BJ (cell line): ENCODE measurements around the gene SMCO2. TPM values are rescaled to one million over a fixed set of nuclear protein-coding genes. Genes with fewer than 3 reads are reported as not detected.

Experiments used
- CTCF ChIA-PET: fragments of 350-600 bp; formaldehyde crosslinking; extraction: SDS; loops from one replicate; lab custom pipeline; 2021; ENCODE audit warnings: antibody characterized with exemption, inconsistent platforms; lab: Yijun Ruan, JAX
- POLR2A ChIA-PET: fragments of 300-600 bp; sonication (Branson Sonifier 250); formaldehyde crosslinking; extraction: SDS; loops from one replicate; lab custom pipeline; 2021; ENCODE audit warnings: antibody characterized with exemption; lab: Charles Lee
- DNase-seq: peaks from one replicate; pipeline ENCODE4 v3.0.0-alpha.2; 2011; ENCODE audit warnings: low read depth
- H3K27me3 ChIP-seq: 2 replicates; pipeline ENCODE4 v1.6.0; 2011; ENCODE audit warnings: low read length; ENCODE audit not compliant: control insufficient read depth, insufficient read depth
- H3K36me3 ChIP-seq: 2 replicates; pipeline ENCODE4 v1.5.1; 2011; ENCODE audit warnings: low read length; ENCODE audit not compliant: control insufficient read depth, insufficient read depth
- H3K4me3 ChIP-seq: 2 replicates; pipeline ENCODE4 v1.5.1; 2011; ENCODE audit warnings: low read depth, mild to moderate bottlenecking, control low read depth, low read length
- polyA plus RNA-seq: library from polyadenylated mRNA; depleted of rRNA; stranded (reverse); fragments of >200 nt; gene quantifications from 2 replicates; pipeline ENCODE4 v1.2.3, GENCODE V29; 2011
- TF ChIP-seq, protein P1 (sequence below): IDR thresholded peaks from 2 replicates; pipeline ENCODE4 v1.5.1; 2011; ENCODE audit warnings: low read depth, mild to moderate bottlenecking, control low read depth, inconsistent platforms, low read length, moderate library complexity; ENCODE audit not compliant: insufficient read depth

SMCO2 gene
- polyA plus RNA-seq, 1 experiment: 0.09 TPM

DNA sequence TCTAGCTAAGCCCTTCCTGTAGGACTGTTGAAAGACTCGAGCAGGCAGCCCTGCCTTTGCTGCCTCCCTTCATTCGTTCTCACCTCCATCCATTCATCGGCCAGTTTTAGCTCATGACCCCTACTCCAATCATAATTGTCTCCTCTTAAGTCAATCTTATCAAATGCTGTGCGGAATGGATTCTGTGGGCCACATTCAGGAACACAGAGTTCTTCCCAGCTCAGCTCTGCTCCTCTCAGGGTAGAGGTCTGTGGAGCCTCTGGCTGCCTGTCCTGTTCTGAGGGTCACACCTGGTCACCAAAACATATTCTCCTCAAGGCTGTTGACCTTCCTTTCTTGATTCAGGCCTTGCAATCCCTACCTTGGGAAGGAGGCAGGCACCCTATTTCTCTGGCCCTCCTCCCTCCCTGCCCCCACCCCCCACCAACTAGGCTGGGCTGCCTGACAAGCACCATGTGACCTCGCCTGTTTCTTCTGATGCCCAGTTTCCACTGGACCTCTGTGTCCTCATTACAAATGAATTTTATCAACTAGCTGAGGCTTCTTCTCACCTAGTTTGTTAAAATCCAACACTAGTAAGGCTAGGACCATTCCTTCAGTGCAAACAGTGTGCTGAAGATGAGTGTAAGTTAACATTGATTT lies 3.5 kb downstream of the SMCO2 start:
- no peak overlapping the region for H3K4me3 ChIP-seq
- POLR2A ChIA-PET: no interaction called here
- DNase-seq: no peak
- TF ChIP-seq, protein P1, sequence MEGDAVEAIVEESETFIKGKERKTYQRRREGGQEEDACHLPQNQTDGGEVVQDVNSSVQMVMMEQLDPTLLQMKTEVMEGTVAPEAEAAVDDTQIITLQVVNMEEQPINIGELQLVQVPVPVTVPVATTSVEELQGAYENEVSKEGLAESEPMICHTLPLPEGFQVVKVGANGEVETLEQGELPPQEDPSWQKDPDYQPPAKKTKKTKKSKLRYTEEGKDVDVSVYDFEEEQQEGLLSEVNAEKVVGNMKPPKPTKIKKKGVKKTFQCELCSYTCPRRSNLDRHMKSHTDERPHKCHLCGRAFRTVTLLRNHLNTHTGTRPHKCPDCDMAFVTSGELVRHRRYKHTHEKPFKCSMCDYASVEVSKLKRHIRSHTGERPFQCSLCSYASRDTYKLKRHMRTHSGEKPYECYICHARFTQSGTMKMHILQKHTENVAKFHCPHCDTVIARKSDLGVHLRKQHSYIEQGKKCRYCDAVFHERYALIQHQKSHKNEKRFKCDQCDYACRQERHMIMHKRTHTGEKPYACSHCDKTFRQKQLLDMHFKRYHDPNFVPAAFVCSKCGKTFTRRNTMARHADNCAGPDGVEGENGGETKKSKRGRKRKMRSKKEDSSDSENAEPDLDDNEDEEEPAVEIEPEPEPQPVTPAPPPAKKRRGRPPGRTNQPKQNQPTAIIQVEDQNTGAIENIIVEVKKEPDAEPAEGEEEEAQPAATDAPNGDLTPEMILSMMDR: no peak
- H3K36me3 ChIP-seq: no peaks in the 10 kb centered on the region
- H3K27me3 ChIP-seq: no peaks in the 10 kb centered on the region
- CTCF ChIA-PET: no interaction called here

DNA sequence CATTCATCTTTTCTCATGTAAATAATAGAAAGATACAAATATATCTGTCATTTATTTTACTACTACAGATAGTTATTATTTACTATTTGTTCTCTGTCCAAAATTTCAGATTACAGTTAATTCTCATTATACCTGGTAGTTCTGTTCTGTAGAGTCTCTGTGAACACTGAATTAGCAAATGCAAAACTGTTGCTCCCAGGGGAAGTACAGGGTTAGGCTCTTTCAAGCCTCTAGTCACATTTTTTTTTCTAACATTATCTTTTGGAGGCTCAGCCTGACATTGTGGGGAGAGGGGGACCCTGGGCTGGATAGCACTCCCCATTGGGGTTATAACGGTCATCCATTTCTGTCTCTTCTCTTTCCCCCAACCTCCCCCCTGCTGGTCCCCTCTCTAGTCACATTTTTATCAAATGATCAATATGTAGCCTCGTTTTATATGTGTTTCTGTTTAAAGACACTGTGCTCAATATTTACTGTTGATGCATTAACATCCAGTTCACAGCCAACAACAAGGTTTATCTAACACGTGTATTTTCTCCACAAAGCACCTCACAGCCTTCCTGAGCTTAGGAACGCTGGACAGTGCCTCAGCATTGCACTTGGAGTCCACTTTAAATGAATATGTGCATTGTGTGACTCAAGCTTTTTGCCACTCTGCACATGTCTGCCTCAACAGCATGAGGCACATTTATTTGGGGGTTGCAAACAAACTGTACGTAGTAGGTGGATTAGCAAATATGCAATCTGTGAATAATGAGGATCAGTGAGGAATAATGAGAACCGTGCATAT lies 4.7 kb downstream of the SMCO2 start:
- ChIA-PET POLR2A (no interaction called here), CTCF (interaction anchor here (1.2 kb wide), 1 partner anchor 12 kb away, joined by 4 read pairs; no protein-coding TSS in a partner anchor)
- no peak for DNase-seq
- Histone ChIP-seq H3K4me3 (no peak overlapping the region), H3K27me3 (no peaks in the 10 kb centered on the region), H3K36me3 (no peaks in the 10 kb centered on the region)
- TF ChIP-seq, protein P1: no peak

DNA sequence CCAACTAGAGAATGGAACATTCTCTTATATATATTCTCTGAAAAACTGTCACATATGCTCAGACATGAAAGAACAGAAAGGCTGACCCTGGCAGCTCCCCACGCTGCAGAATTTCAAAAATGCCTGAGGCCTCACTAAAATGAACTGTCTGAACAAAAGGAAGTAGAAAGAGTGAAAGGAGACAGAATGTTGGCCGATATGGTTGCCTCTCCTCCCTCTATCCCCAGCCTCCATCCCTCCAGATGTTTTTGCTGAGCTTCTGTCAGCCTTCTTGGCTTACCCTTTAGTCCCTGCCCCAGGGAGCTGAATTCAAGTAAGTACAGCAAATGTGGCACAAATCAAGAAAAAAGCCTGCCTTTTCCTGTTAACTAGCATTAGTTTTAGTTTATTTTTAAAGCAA lies 6.9 kb downstream of the SMCO2 start:
- no peaks in the 10 kb centered on the region for H3K27me3 ChIP-seq
- POLR2A ChIA-PET: no interaction called here
- CTCF ChIA-PET: interaction anchor here (1.3 to 1.8 kb wide), 2 partner anchors 8 to 11 kb away, joined by 3 to 4 read pairs; no protein-coding TSS in a partner anchor
- no peak overlapping the region for H3K4me3 ChIP-seq
- TF ChIP-seq, protein P1: no peak
- no peaks in the 10 kb centered on the region for H3K36me3 ChIP-seq
- DNase-seq: no peak

DNA sequence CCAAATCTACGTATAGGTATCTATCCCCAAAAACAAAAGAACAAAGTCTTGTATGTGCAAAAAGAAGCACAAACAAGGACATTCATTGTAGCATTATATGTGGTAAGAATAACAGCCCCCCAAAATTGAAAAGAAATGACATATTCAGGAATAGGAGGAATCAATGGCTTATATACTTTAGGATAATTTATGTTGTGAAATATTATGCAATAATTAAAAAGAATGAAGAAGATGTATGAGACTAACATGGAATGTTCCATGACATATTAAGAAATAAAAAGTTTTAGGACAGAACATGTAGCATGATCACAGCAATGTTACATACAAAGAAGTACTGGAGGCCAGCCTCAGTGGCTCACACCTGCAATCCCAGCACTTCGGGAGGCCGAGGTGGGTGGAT lies 9.1 kb downstream of the SMCO2 start:
- no peak for DNase-seq
- CTCF ChIA-PET: interaction anchor here (0.7 kb wide), 1 partner anchor 21 kb away, joined by 4 read pairs; no protein-coding TSS in a partner anchor
- no peak overlapping the region for H3K4me3 ChIP-seq
- TF ChIP-seq, protein P1: no peak
- no peaks in the 10 kb centered on the region for H3K36me3 ChIP-seq
- POLR2A ChIA-PET: no interaction called here
- H3K27me3 ChIP-seq: no peaks in the 10 kb centered on the region

DNA sequence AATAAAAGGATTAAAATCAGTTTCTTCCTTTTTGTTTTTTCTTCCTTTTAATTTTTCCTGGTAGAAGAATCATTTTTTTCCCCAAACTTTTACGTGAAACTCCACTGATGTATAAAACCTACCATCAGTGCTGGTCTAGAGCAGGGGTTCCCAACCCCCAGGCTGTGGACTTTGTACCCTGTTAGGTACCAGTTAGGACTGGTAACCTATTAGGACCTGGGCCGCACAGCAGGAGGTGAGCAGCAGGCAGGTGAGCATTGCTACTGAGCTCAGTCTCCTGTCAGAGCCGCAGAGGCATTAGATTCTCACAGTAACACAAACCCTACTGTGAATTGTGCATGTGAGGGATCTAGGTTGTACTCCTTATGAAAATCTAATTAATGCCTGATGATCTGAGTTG lies 10.1 kb downstream of the SMCO2 start:
- no peak for DNase-seq
- TF ChIP-seq, protein P1: no peak
- Histone ChIP-seq H3K27me3 (no peaks in the 10 kb centered on the region), H3K36me3 (no peaks in the 10 kb centered on the region), H3K4me3 (no peak overlapping the region)
- ChIA-PET CTCF (no interaction called here), POLR2A (no interaction called here)
